Measurements from ENCODE around the gene TTC4. TPM values are rescaled to one million over a fixed set of nuclear protein-coding genes. Genes with fewer than 3 reads are reported as not detected.

TTC4 gene
- total RNA-seq, 6 experiments from 2014 or later: 8.1 to 19.2 (median 10.0) TPM

- ATAC-seq: no peak
- intact Hi-C loops (cut with DNase I): no loop called here
- H3K36me3 ChIP-seq: peaks cover 0 to 42% (median 11%) of the 10 kb centered on the region in 4 donors
Measured at GRCh38 chr1:54723985-54724384, 8.3 kb downstream of the TTC4 start.

GRCh38 chr1:54724771-54725170 is 9.1 kb downstream of the TTC4 start:
- DNase-seq (no peak), ATAC-seq (peak in 1 of 4 donors; percentile 70)
- intact Hi-C loops (cut with DNase I): no loop called here
- no peaks in the 10 kb centered on the region for H3K4me1 ChIP-seq
- WGBS (ENCODE audit: insufficient coverage, low coverage, low lambda C conversion rate, missing lambda C conversion rate): 86% methylated on average over 1 of the region's 1 CpG
- no peaks in the 10 kb centered on the region for H3K9me3 ChIP-seq
- TF ChIP-seq POLR2A (IDR thresholded peaks at IDR 0.05): no peak
- TF ChIP-seq, protein P1, sequence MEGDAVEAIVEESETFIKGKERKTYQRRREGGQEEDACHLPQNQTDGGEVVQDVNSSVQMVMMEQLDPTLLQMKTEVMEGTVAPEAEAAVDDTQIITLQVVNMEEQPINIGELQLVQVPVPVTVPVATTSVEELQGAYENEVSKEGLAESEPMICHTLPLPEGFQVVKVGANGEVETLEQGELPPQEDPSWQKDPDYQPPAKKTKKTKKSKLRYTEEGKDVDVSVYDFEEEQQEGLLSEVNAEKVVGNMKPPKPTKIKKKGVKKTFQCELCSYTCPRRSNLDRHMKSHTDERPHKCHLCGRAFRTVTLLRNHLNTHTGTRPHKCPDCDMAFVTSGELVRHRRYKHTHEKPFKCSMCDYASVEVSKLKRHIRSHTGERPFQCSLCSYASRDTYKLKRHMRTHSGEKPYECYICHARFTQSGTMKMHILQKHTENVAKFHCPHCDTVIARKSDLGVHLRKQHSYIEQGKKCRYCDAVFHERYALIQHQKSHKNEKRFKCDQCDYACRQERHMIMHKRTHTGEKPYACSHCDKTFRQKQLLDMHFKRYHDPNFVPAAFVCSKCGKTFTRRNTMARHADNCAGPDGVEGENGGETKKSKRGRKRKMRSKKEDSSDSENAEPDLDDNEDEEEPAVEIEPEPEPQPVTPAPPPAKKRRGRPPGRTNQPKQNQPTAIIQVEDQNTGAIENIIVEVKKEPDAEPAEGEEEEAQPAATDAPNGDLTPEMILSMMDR (IDR thresholded peaks at IDR 0.05): no peak
- no peaks in the 10 kb centered on the region for H3K27me3 ChIP-seq
- H3K27ac ChIP-seq: no peak overlapping the region
- H3K4me3 ChIP-seq: no peak overlapping the region
- H3K36me3 ChIP-seq: peaks cover 0 to 37% (median 11%) of the 10 kb centered on the region in 4 donors

More at GRCh38 chr1:54723985-54724384, 8.3 kb downstream of the TTC4 start:
- Histone ChIP-seq H3K4me3 (no peak overlapping the region), H3K27me3 (no peaks in the 10 kb centered on the region), H3K27ac (no peak overlapping the region), H3K4me1 (no peaks in the 10 kb centered on the region), H3K9me3 (no peaks in the 10 kb centered on the region)
- no peak for DNase-seq
- TF ChIP-seq, protein P1 (IDR thresholded peaks at IDR 0.05): no peak
- no peak for TF ChIP-seq POLR2A (IDR thresholded peaks at IDR 0.05)

DNA sequence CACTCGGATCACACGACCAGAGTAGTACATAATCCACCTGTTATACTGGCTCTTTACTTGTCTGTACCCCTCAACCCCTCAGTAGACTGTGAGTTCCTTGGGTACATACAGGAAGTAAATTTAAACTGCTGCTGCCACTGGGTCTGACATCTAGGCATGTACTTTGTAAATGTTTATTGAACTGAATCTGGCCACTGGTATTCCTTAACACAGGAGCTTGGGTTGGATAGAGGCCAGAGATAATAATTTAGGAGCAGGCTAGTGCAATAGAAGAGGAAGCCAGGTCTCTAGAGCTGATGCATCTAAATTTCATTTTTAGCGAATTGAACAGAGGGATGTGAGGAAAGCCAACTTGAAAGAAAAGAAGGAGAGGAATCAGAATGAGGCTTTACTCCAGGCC is 12.4 kb downstream of the TTC4 start:
- intact Hi-C loops (cut with DNase I): no loop called here
- Histone ChIP-seq H3K27me3 (no peaks in the 10 kb centered on the region), H3K27ac (no peak overlapping the region), H3K9me3 (no peaks in the 10 kb centered on the region), H3K4me3 (no peak overlapping the region), H3K4me1 (no peaks in the 10 kb centered on the region), H3K36me3 (peaks cover 0 to 39% (median 15%) of the 10 kb centered on the region in 4 donors)
- ATAC-seq (no peak), DNase-seq (no peak)
- WGBS (ENCODE audit: insufficient coverage, low coverage, low lambda C conversion rate, missing lambda C conversion rate): 68% methylated on average over 3 of the region's 3 CpGs
- TF ChIP-seq, protein P1 (IDR thresholded peaks at IDR 0.05): no peak
- no peak for TF ChIP-seq POLR2A (IDR thresholded peaks at IDR 0.05)

- intact Hi-C loops (cut with DNase I): no loop called here
- TF ChIP-seq, protein P1 (IDR thresholded peaks at IDR 0.05): no peak
- TF ChIP-seq POLR2A (IDR thresholded peaks at IDR 0.05): no peak
- H3K9me3 ChIP-seq: no peaks in the 10 kb centered on the region
- no peak overlapping the region for H3K4me3 ChIP-seq
- no peaks in the 10 kb centered on the region for H3K4me1 ChIP-seq
- no peaks in the 10 kb centered on the region for H3K27me3 ChIP-seq
- ATAC-seq (peak in 1 of 4 donors; percentile 32), DNase-seq (no peak)
- no peak overlapping the region for H3K27ac ChIP-seq
- WGBS (ENCODE audit: insufficient coverage, low coverage, low lambda C conversion rate, missing lambda C conversion rate): 93% methylated on average over 5 of the region's 5 CpGs
- peaks cover 0 to 70% (median 26%) of the 10 kb centered on the region in 4 donors for H3K36me3 ChIP-seq
Measured at GRCh38 chr1:54736685-54737084, 21.0 kb downstream of the TTC4 start.

DNA sequence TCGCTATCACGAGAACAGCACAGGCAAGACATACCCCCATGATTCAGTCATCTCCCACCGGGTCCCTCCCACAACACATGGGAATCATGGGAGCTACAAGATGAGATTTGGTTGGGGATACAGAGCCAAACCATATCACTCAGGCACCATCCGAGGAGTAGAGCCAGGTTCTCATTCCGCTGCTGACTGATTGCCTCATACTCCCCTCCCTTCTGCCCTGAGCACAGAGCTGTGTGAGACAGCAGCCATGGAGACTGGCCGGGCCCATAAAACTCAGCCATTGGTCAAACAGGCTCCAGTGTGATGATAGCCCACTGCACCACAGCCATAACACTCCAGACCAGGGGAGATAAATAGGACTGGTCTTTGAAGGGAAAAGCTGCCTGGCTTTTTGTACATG is 22.6 kb downstream of the TTC4 start:
- DNase-seq (no peak), ATAC-seq (no peak)
- WGBS (ENCODE audit: insufficient coverage, low coverage, low lambda C conversion rate, missing lambda C conversion rate): no CpG with 5 or more reads among the region's 6 CpGs
- TF ChIP-seq POLR2A (IDR thresholded peaks at IDR 0.05): no peak
- TF ChIP-seq, protein P1 (IDR thresholded peaks at IDR 0.05): no peak
- intact Hi-C loops (cut with DNase I): no loop called here
- no peak overlapping the region for H3K27ac ChIP-seq
- H3K4me3 ChIP-seq: no peak overlapping the region
- H3K27me3 ChIP-seq: no peaks in the 10 kb centered on the region
- no peaks in the 10 kb centered on the region for H3K4me1 ChIP-seq
- H3K9me3 ChIP-seq: no peaks in the 10 kb centered on the region
- H3K36me3 ChIP-seq: peaks cover 0 to 69% (median 25%) of the 10 kb centered on the region in 4 donors
